ENCODE measurements around the gene ERGIC1.
A peak's percentile ranks its signal among the peaks of the same experiment; 100 is the strongest.

The ERGIC1 gene

GRCh38 chr5:172925336-172925948, 91.4 kb downstream of the ERGIC1 start:
- no peak for DNase-seq

- no peak for DNase-seq
Measured at GRCh38 chr5:172926008-172926523, 92.0 kb downstream of the ERGIC1 start.

- no peak for DNase-seq
Measured at GRCh38 chr5:172926796-172927195, 92.7 kb downstream of the ERGIC1 start.

GRCh38 chr5:172929371-172929838, 95.4 kb downstream of the ERGIC1 start:
- no peak for DNase-seq

GRCh38 chr5:172931001-172931536, 97.0 kb downstream of the ERGIC1 start:
- DNase-seq: no peak

- DNase-seq: peak; percentile 43
Measured at GRCh38 chr5:172932313-172933017, 98.4 kb downstream of the ERGIC1 start.

GRCh38 chr5:172933238-172933637, 99.2 kb downstream of the ERGIC1 start:
- DNase-seq: no peak

GRCh38 chr5:172935096-172935495, 101.0 kb downstream of the ERGIC1 start:
- DNase-seq: no peak

GRCh38 chr5:172936401-172936800, 102.3 kb downstream of the ERGIC1 start:
- DNase-seq: no peak

GRCh38 chr5:172939071-172939470, 105.0 kb downstream of the ERGIC1 start:
- peak; percentile 25 for DNase-seq

- no peak for DNase-seq
Measured at GRCh38 chr5:172939611-172940267, 105.7 kb downstream of the ERGIC1 start.

- no peak for DNase-seq
Measured at GRCh38 chr5:172940268-172941066, 106.4 kb downstream of the ERGIC1 start.

- no peak for DNase-seq
Measured at GRCh38 chr5:172941067-172941516, 107.0 kb downstream of the ERGIC1 start.

- no peak for DNase-seq
Measured at GRCh38 chr5:172942556-172942955, 108.5 kb downstream of the ERGIC1 start.

GRCh38 chr5:172943283-172943841, 109.3 kb downstream of the ERGIC1 start:
- no peak for DNase-seq

- DNase-seq: no peak
Measured at GRCh38 chr5:172943906-172944305, 109.9 kb downstream of the ERGIC1 start.

GRCh38 chr5:172944741-172945140, 110.7 kb downstream of the ERGIC1 start:
- DNase-seq: no peak

GRCh38 chr5:172945151-172945550, 111.1 kb downstream of the ERGIC1 start:
- no peak for DNase-seq

- no peak for DNase-seq
Measured at GRCh38 chr5:172946146-172946545, 112.1 kb downstream of the ERGIC1 start.

GRCh38 chr5:172949426-172949825, 115.4 kb downstream of the ERGIC1 start:
- DNase-seq: no peak

GRCh38 chr5:172950176-172950965, 116.3 kb downstream of the ERGIC1 start:
- no peak for DNase-seq

Measured in RPMI8226 (cell line).